ENCODE data around the gene ITGBL1.

ITGBL1 gene

DNA sequence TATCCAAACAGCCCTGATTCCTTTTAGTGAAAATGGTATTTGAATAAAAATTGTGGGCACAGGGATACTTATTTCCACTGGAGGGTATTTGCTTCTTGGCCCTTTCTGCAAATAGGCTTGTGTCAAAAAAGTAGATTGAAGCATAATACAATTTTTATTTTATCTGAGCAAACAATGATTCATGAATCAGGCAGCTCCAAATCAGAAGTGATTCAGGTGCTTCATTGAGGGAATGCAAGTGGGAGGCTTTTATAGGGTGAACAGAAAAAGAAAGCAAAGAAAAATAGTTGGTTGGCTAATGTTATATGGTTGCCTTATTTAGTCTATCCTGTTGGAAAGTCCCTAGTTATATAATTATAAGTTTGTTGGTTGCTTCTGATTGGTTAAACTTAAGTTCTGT lies 117.9 kb downstream of the ITGBL1 start:
- peak; percentile 2 for DNase-seq

DNA sequence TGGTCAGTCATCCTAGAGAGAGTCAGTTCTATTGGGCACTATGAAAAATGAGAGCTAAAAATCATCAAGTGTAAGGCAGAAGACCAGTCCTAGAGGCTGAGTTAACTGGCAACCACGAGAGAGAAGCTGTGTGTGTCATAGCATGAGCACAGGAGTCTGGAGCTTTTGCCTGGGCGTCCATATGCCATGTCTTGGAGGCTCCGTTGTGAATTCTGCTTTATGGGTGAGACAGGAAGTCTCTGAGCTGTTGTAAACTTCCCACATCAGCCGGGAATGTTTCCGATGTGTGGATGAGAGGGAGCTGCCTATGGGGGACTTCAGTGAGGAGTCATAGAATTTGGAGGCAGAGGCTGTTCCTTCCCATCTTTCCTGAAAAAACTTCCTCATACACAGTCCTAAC lies 120.0 kb downstream of the ITGBL1 start:
- no peak for DNase-seq

DNA sequence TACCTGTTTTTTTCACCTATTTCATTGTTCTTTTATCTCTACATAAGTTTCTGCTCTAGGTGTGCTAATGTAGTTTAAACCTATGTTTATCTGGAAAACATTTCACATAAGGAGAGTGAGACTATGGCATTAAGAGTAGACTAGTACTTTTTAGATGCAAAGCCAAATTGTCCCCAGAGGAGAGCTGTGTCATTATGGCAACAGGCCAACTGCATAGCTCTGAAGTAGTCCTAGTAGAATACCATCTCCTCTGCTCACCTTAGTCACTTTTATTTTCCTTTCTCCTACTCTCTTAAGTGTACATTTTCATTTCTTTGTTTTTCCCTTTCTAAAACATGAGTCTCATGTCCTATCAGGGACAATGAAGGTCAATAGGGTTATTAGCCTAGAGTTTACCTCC lies 123.1 kb downstream of the ITGBL1 start:
- DNase-seq: peak; percentile 23

DNA sequence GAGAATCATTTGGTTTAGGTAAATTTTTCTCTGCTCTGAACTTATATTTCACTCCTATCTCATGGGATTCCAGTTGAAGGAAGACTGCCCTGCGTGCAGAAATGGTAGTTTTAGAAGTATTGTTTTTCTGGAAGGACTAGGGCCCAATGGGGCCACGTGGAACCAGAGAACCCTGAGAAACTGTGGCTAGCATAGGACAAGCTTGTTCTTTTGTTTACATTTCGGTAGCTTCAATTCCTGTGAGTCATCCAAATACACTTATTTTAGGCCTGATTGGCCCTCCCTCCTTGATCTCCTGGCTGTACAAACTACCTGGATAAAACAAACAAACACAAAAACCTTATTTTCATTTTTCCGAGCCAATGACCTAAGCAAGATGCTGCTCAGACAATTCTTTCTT lies 124.0 kb downstream of the ITGBL1 start:
- peak; percentile 66 for DNase-seq

DNA sequence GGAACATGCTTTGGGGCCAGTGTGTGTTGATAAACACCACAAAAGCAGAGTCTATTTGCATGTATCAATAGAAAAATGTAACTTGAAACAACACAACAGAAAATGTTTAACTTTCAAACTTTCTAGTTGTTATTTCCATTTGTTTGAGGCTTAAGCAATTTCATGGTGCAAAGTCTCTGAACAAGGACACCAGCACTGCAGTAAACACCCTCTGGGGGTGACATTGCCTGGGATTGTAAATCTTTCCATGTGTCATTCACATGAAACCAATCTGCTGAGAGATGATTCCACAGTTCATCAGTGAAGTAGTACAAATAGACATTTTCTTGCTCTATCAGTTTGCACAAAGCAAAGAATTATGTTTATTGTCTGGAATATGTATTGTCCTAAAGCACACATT lies 124.5 kb downstream of the ITGBL1 start:
- DNase-seq: peak; percentile 58

DNA sequence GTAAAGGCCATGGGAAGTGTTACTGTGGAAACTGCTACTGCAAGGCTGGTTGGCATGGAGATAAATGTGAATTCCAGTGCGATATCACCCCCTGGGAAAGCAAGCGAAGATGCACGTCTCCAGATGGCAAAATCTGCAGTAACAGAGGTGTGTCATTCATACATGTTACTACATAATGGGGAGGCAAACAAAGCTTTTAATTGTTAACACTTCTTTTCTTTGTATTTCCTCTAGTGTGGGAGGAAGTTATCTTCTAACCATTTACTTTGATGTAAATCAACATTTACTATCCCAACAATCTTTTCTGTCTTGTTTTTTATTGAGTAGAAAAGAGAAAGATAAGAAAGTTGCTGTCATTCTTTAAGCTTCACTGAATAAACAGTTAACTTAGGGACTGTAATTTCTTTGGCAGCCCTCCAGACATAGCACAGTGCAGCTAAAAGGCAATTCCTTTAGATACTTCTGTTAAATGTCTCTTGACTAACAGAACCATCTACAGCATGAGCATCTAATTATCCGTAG lies 126.9 kb downstream of the ITGBL1 start:
- DNase-seq: peak; percentile 20

DNA sequence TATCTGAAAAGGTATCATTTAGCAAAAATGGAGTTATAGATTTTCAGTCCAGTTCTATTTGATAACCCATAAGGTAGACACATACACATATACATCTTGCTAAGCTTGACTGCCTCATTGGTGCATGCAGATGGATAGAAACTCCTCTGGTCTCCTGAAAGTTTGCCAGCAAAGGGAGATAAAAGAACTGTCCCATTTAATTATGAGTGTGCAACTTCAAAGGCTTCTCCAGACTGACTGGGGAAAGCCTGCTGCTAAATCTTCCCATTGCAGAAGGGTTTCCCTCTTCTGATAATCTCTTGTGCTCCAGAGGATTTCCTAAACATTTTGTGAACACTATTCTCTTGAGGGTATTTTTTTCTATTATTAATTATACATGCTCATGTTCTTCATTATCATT lies 131.9 kb downstream of the ITGBL1 start:
- no peak for DNase-seq

DNA sequence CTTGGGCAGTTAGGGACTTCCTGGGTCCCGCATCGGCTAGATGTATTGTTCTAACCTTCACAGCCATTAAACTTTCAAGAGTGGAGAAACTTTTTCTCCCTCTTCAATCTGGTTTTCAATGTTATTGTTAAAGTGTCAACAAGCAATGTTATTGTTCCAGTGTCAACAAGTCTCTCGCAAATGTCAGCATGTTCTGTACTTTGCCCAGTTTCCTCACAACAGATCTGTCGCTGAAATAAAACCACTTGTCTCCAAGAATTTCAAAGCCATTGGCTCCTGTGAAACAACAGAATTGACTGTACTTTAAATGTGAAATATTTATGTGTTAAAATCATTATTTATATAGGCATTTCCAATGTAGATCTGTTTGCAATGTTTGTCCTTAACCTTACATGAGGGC lies 138.0 kb downstream of the ITGBL1 start:
- DNase-seq: peak; percentile 2

DNA sequence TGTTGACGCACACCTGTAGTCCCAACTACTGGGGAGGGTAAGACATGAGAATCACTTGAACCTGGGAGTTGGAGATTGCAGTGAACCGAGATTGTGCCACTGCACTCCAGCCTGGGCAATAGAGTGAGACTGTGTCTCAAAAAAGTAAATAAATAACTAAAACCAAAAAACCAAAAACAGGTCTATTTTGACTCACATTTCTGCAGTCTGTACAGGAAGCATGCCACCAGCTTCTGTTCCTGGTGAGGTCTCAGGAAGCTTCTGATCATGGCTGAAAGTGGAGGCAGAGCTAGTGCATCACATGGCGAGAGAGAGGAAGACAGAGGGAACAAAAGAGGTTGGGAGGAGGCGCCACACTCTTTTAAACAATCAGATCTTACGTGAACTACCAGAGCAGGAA lies 142.5 kb downstream of the ITGBL1 start:
- no peak for DNase-seq

DNA sequence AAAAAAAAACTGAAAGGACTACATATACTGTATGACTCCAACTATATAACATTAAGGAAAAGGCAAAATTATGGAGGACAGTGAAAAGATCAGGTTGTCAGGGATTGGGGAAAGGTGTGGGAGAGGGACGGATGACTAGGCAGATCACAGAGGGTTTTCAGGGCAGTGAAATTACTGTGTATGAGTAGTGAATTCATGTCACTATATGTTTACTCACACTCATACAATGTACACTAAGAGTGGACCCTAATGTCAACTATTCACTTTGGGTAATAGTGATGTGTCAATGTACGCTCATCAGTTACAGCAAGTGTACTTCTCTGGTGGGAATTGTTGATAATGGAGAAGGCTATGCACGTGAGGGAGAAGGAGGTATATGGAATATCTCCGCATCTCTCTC lies 144.3 kb downstream of the ITGBL1 start:
- no peak for DNase-seq

DNA sequence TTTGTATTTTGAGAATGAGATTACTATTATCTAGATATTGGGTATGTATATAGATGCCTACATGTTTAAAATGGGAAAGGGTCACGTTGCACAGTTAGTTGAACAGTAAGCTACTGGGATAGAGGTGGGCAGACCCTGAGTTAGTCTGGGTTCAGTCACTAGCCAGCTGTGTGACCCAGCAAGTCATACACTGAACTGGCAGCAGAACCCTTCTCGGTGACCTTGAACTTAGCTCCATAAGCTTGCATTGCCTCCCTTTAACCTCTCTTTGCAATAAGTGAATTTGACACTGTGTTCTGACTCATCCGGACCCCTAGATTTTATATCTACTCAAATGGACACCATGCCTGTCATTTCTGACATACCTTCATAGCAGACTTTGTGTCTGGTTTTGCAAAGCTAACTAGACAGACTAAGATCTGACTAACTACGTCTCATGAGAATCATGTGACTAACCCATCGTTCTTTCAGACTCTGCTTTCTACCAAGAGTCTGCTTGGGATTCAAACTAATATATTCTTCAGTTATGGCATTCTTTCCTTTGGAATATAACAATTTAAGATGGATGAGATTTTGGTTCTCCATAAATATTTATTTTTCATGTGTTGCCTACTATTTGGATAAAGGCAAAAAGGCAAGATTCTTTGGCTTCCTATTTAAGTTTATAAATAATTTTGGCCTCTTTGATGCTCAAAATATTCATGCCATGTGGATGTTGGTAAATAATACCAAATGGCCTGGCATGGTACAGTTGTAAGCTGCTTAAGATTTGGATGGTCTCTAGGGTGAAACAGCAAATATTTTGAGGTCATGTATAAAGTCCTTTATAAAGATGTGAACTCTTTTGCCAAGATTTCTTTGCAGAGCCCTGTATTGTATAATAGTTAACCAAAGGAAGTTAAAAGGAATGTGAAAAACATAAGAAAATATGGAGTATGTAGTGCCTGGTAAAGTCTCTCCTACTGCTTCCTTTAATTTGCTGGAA lies 159.3 kb downstream of the ITGBL1 start:
- DNase-seq: no peak

DNA sequence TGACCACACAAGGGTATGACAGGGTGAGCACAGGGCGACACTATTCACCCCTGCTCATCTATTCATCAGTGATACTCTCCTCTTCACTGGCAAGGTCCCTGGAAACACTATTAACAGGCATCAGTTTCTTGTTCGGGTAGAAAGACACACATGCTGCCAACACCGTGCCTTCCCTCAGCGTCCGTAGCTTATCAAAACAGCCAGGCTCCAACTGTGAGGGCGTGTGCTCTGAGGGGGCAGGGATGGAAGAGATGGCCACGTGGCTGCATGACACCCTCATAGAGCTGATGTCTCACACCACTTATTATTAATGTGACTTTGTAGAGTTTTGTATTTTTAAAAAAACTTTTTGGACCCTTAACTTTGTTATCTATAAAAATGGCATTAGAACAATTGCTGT lies 160.3 kb downstream of the ITGBL1 start:
- no peak for DNase-seq

DNA sequence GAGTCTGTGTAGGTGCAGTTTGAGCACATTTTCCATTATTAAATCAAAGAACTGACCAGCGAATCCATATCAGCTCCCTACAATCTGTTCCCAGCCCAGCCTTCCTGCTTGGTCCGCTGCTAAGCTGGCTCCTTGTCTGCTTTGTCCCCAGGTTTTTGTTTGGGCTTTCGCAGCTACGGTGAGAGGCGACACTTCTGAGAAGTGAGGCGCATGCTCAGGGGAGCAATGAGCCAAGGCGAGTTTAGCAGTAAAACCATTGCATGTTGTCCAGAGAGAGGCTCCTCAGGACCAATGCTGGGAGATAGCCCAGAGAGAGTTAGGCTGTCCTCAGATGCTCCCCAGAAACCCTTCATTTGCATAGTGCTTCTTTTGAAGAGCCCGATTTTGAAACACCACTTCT lies 162.0 kb downstream of the ITGBL1 start:
- no peak for DNase-seq

DNA sequence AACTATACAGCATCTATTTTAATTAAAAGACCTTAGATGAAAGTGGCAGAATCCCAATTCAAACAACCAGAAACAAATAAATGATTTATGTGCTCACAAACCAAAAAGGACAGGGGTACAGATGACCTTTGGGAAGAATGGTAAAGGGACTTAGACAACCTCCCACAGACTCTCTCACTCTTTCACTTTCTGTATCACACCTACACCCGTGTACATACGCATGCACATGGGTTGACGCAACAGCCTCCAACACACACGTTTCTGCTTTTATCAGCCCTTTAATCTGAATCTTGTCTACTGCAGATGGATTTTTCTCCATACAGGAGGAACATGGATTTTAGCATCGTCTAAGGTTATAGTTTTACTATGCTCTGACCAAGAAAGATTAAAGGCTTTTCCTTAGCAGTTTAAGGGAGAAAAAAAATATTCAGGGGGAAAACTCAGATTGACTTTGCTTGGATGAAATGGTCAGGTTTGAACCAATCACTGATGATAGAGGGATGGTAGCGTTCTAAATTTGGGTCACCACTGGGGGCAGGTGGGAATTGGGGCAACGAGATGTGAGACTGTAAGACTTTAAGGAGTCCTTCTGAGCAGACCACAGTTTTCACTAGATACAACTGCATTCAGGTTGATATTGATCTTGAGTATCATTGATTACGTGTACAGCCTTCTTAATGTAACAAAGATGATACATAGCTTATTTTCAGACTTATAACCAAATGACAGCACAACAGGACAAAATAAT lies 166.1 kb downstream of the ITGBL1 start:
- no peak for DNase-seq

DNA sequence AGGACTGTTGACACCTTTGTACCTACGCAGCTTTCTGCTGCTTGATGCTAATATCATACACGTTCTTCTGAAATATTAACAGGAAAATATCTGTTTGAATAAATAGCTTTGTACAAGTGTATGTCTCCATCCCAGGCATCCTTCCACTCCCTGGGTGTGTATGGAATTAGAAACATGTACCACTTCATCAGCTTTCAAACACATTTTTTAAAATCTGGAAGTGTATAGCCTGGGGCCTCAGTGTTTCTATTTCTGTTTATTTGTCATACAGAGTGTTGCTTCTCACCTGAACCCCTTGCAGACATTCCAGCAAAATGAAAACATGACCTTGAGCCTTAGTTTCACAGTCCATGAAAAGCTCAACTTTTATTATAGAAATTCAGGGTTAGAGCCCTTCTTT lies 168.6 kb downstream of the ITGBL1 start:
- no peak for DNase-seq

DNA sequence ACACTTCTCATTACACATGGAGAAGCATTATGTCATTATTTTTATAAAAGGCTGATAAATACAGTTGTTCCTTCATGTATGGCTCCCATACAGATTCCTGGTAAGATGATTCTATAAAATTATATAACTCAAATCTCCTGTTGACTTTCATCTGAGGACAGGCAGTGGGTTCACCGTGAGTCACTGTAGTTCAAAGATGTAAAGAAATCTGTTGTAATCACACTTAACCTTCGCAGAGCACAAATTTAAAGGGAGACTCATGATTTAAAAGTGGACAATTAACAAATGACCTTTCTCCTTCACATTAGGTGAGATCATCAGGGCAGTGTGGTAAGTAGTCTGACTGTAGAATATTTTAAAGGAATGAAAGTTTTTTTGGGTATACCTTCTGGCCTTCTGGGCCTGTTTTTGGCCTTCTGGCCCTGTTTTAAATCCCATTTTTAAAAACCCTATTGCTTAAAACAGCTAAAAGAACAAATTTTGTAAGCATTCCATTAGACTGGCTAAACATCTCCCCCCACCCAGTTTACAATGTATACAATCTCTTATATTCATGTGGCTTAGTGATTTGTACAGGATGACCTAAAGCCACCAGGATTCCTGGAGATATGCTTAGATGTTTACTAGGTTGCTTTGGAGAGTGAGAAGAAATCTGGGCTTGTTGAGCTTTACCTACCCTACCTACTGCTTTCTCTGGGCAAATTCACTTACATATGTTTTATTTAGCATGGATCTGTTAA lies 171.2 kb downstream of the ITGBL1 start:
- peak; percentile 1 for DNase-seq

DNA sequence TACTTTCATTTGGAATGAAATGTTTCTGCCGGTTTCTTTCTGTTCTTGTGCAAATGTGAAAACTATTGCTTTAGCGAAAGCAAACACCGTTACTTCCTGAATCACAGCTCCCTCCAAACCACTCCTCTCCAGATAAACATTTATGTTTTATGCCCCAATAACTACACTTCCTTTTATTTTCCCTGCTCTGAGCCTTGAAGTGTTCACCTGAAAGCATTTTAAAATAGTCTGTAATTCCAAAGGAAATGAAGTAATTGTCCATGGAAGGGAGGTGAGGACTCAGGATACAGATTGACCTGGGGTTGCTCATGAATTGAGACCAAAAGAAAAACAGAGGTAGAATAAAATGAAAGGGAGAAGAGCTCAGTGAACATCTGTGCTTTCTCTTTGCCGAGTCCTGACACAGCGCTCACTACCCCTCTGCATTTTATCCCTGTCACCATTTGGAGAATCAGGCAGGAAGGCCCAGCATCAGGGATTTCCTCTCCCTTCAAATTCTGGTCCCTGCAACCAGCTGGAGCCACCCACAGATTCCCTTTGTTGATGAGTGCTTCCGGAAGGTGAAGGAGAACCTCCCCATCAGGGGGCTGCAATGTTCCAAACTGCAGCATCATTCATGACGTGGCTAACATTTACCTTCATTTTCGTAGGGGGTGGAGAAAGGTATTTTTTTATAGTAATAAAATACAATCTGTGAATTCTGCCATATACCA lies 171.9 kb downstream of the ITGBL1 start:
- peak; percentile 19 for DNase-seq

DNA sequence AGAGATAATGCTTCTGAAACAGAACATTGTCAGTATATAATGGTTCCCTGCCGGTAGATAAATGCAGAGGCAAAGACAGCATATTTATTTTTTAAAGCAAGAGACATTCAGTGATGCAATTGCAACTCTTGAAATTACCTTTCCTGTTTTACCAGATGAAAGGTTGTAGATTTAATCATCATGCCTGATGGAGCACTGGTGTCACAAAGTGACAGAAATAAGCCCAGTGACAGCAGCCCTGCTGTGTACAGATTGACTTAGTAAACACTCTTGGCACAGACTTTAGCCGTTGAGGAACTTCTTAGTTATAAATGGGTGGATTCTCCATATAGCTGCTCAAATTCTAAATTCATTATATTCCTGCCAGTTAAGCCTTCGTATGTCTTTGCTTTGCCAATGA lies 172.5 kb downstream of the ITGBL1 start:
- peak; percentile 45 for DNase-seq

DNA sequence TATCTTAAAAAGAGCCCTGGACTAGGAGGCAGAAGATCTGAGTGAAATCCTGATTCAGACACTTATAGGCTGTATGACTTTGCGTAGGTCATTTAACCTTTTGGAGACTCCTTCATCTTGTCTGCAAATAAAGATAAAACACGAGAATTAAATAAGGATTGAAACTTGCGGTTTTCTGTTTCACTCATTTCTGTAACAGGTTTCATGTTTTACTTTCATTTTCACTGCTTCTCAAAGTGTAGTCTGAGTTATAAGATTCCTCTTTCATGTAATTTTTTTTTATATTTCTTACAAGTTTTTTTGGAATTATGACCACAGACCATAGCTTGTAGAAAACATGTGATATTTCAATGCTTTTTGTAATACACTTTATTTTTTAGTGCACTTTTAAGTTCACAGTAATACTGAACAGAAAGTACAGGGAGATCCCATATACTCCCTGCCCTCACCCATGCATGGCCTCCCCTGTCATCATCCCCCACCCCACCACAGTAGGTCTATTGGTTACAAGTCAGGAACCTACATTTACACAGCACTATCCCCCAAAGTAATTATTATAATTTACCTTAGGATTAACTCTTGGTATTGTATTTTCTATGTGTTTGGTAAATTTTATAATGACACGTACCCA lies 174.6 kb downstream of the ITGBL1 start:
- peak; percentile 21 for DNase-seq

DNA sequence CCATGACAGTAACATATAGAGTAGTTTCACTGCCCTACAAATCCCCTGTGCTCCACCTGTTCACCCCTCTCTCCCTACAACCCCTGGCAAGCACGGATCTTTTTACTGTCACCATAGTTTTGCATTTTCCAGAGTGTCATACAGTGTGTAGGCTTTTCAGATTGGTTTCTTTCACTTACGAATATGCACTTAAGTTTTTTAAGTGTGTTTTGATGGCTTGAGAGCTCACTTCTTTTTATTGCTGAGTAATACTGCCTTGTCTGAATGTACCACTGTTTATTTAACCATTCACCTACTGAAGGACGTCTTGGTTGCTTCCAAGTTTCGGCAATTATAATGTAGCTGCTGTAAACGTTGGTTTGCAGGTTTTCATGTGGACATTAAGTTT lies 175.1 kb downstream of the ITGBL1 start:
- DNase-seq: peak; percentile 26

DNA sequence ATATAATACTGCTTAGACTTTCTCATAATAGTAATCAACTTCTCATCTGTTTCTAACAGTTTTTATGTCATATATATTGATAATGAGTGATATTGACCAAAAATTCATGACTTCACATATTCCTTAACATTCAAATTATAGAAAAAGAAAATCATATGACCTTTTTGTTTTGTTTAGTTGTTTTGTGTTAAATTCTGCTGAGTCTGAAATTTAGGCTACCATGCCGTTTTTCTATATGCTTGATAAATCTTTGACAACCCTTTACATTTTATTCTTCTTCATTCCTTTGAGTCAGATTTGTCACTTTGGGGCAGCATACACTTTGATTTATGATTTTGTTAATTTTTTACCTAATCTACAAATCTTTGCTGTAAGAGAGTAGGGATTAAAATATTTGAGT lies 176.4 kb downstream of the ITGBL1 start:
- DNase-seq: no peak

DNA sequence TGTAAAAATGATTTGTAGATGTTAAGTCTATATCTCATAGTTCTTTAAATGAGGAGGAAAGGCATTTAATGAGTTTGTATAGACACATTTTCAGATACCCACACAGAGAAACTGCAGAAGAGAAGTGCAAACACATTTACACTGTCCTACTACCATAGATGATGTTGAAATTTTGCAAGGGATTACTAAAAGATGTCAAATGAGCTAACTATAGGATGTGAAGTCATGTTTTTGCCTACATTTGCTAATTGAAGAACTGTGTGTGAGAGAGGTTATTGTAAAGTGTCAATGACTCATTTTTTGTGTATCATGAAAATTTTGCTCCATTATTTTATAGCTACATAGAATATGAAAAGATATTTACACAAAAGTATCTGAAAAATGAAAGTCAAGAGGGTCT lies 178.9 kb downstream of the ITGBL1 start:
- DNase-seq: no peak

Measured in DMS53 (cell line).